GM12892 (cell line): ENCODE results near the gene NGEF.

ENCODE experiments used
- POLR2A ChIP-seq: IDR thresholded peaks from 2 replicates; pipeline ENCODE4 v1.6.1; 2011; ENCODE audit warnings: low read depth, low read length, control low read depth
- POLR2AphosphoS5 ChIP-seq: IDR thresholded peaks from 2 replicates; pipeline ENCODE4 v1.6.1; 2011; ENCODE audit warnings: low read depth, low read length, control low read depth
- TAF1 ChIP-seq: IDR thresholded peaks from 2 replicates; pipeline ENCODE4 v1.6.1; 2011; ENCODE audit warnings: low read depth, mild to moderate bottlenecking, control low read depth, low read length, borderline replicate concordance

DNA sequence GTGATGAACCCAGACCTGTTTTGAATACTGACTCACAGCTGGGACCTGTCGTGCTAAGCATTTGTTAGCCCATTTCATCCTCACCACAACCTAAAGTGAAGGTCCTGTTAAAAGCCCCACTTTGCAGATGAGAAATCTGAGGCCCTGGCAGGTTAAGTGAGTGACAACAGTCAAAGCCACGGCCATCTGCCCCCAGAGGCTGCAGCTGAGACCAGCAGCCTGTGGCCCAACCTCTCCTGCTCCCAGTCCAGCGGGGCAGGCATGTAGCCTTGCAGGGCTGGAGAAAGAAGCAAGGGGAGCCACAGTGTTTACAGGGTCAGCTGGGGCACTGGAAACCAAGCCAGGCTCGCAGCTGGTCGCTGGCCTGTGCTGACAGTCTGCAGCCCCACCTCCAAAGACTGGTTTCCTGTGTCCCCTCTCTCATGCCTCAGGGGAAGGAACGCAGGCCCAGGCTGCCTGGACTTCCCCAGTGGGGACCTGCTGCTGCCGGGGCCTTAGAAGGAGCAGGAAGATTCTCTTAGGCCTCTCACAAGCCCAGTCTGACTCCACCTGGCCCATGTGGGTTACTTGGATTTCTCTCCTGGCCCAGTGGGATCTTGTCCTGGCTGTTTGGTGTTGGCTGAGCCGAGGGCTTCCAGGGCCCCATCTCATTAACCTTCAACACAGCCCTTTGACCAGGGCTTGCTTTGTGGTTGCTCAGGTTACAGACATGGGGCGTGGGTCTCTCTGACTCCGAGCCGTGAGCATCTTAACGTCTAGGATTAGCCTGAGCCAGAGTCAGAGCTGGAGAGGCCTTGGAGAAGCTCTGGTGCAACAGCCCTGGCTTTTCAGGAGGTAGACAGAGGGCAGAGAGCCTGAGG, 48.8 kb upstream of the NGEF start:
- TF ChIP-seq POLR2AphosphoS5, result no peak
- no peak; the same call in 1 of the 2 replicates for TF ChIP-seq POLR2A
- no peak for TF ChIP-seq TAF1
